ENCODE data around the gene MINDY4.

The MINDY4 gene

GRCh38 chr7:30739691-30740090, 31.5 kb upstream of the MINDY4 start:
- TF ChIP-seq, protein P1, sequence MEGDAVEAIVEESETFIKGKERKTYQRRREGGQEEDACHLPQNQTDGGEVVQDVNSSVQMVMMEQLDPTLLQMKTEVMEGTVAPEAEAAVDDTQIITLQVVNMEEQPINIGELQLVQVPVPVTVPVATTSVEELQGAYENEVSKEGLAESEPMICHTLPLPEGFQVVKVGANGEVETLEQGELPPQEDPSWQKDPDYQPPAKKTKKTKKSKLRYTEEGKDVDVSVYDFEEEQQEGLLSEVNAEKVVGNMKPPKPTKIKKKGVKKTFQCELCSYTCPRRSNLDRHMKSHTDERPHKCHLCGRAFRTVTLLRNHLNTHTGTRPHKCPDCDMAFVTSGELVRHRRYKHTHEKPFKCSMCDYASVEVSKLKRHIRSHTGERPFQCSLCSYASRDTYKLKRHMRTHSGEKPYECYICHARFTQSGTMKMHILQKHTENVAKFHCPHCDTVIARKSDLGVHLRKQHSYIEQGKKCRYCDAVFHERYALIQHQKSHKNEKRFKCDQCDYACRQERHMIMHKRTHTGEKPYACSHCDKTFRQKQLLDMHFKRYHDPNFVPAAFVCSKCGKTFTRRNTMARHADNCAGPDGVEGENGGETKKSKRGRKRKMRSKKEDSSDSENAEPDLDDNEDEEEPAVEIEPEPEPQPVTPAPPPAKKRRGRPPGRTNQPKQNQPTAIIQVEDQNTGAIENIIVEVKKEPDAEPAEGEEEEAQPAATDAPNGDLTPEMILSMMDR (IDR thresholded peaks at IDR 0.05; ENCODE audit: control extremely low read depth, extremely low read depth, low read depth, missing control alignments): no peak
- no peak for DNase-seq (ENCODE audit: extremely low spot score)
- POLR2A ChIA-PET: no interaction called here
- CTCF ChIA-PET: interaction anchor here (0.7 to 5.2 kb wide), 34 partner anchors 9 to 562 kb away, joined by 3 to 44 read pairs (median 4); partner anchors contain the start of gene INMT

- TF ChIP-seq, protein P1 (IDR thresholded peaks at IDR 0.05; ENCODE audit: control extremely low read depth, extremely low read depth, low read depth, missing control alignments): peak; percentile 99
- ChIA-PET CTCF (interaction anchor here (0.7 to 5.2 kb wide), 41 partner anchors 10 to 563 kb away, joined by 3 to 44 read pairs (median 3); partner anchors contain the start of gene INMT), POLR2A (no interaction called here)
- DNase-seq (ENCODE audit: extremely low spot score): peak; percentile 88
Observed at GRCh38 chr7:30740417-30741181, 30.6 kb upstream of the MINDY4 start.

DNA sequence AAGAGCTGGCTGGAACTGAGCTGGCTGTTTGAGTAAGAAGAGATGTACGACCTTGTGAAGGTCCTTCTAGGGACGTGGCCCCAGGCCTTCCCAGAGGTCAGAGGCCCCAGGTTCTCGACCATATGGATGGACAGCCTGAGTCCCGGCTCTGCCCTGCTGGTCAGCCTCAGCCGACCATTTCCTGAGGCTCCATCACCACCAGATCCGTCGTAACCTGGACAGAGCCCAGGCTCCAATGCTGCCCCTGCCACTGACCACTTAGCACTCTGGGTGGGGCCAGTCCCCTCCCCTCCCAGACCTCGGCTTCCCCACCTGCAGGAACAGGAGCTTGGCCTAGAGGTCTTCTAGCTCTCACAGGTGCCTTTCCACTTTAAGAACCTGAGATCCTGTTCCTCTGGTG, 29.9 kb upstream of the MINDY4 start:
- DNase-seq (ENCODE audit: extremely low spot score): no peak
- ChIA-PET CTCF (interaction anchor here (0.9 to 5.2 kb wide), 18 partner anchors 9 to 578 kb away, joined by 3 to 44 read pairs (median 6); partner anchors contain the start of gene INMT), POLR2A (no interaction called here)
- TF ChIP-seq, protein P1 (IDR thresholded peaks at IDR 0.05; ENCODE audit: control extremely low read depth, extremely low read depth, low read depth, missing control alignments): no peak

DNA sequence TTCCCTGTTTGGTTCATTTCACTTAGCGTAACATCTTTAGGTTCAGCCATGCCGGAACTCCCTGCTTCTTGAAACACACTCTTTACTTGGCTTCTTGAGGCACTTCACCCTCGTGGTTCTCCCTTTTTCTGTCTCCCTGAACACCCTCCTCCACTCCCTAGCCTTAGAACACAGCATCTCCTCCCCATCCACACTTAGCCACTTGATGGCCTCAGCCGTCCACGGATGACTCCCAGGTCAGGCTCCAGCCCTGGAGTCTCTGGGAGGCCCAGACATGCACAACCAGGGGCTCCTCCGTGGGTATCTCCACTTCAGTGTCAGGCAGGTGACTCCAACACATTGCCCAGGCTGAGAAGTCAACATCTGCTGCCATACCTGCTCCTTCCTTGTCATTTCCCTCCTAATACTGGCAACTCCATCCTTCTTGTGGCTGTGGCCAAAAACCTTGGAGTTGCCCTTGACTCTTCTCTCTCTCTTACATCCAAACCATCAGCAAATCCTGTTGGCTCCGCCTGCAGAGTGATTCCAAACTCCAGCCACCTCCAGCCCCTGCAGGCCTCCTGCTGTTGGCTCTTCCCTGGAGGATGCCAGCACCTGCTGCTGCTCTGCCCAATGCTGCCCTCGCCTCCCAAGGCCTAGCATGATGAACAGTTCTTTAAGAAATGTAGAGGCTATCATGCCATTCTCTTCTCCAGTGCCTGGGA, 27.7 kb upstream of the MINDY4 start:
- no peak for DNase-seq (ENCODE audit: extremely low spot score)
- ChIA-PET CTCF (no interaction called here), POLR2A (no interaction called here)
- TF ChIP-seq, protein P1 (IDR thresholded peaks at IDR 0.05; ENCODE audit: control extremely low read depth, extremely low read depth, low read depth, missing control alignments): peak; percentile 21

DNA sequence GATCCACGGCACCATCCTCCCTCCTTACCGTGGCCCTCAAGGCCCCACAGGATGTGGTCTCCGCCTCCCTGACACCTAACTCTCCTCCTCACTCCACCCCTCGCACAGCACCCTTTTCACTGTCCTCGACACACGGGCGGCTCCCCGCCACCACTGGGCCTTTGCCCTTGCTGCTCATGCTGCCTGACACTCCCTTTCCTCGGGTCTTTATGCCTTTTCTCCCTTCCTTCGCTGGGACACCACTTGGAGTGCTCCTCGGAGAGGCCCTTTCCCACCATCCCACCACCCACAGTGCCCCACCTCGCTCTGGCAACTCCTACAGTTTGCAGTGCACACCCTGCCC, 27.2 kb upstream of the MINDY4 start:
- DNase-seq (ENCODE audit: extremely low spot score): no peak
- ChIA-PET POLR2A (no interaction called here), CTCF (interaction anchor here (1.0 to 2.2 kb wide), 3 partner anchors 195 to 468 kb away, joined by 3 to 6 read pairs (median 4); no protein-coding TSS in a partner anchor)
- TF ChIP-seq, protein P1 (IDR thresholded peaks at IDR 0.05; ENCODE audit: control extremely low read depth, extremely low read depth, low read depth, missing control alignments): no peak

- TF ChIP-seq, protein P1 (IDR thresholded peaks at IDR 0.05; ENCODE audit: control extremely low read depth, extremely low read depth, low read depth, missing control alignments): no peak
- POLR2A ChIA-PET: no interaction called here
- DNase-seq (ENCODE audit: extremely low spot score): no peak
- CTCF ChIA-PET: interaction anchor here (0.7 to 3.3 kb wide), 6 partner anchors 12 to 470 kb away, joined by 3 to 16 read pairs (median 4); no protein-coding TSS in a partner anchor
Observed at GRCh38 chr7:30745261-30745941, 25.8 kb upstream of the MINDY4 start.
